H9 (cell line): ENCODE measurements around the gene OR2A2. TPM values are rescaled to one million over a fixed set of nuclear protein-coding genes. Genes with fewer than 3 reads are reported as not detected.

Experiments used
- DNase-seq: peaks from one replicate; pipeline ENCODE4 v3.0.0-alpha.2; 2017
- H2AFZ ChIP-seq: one replicate; pipeline ENCODE4 v1.6.1; 2013; ENCODE audit warnings: mild to moderate bottlenecking, low read length, control low read depth, moderate library complexity
- H2AK5ac ChIP-seq: 2 replicates; pipeline ENCODE4 v1.6.1; 2013; ENCODE audit warnings: low read length, control low read depth, mixed read lengths; ENCODE audit not compliant: insufficient read length
- H2BK120ac ChIP-seq: one replicate; pipeline ENCODE4 v1.6.1; 2013; ENCODE audit warnings: low read depth, mild to moderate bottlenecking, low read length, control low read depth, inconsistent platforms; ENCODE audit not compliant: poor library complexity, severe bottlenecking
- H2BK12ac ChIP-seq: 2 replicates; pipeline ENCODE4 v1.6.1; 2013; ENCODE audit warnings: low read length, control low read depth, mixed read lengths, low read depth; ENCODE audit not compliant: insufficient read length
- H2BK15ac ChIP-seq: 2 replicates; pipeline ENCODE4 v1.6.1; 2013; ENCODE audit warnings: low read depth, low read length, control low read depth
- H2BK20ac ChIP-seq: one replicate; pipeline ENCODE4 v1.6.1; 2013; ENCODE audit warnings: low read depth, mild to moderate bottlenecking, low read length, control low read depth, inconsistent platforms; ENCODE audit not compliant: poor library complexity, severe bottlenecking
- H2BK5ac ChIP-seq: 2 replicates; pipeline ENCODE4 v1.6.1; 2013; ENCODE audit warnings: low read length, control low read depth, mixed read lengths; ENCODE audit not compliant: insufficient read length
- H3K14ac ChIP-seq: 2 replicates; pipeline ENCODE4 v1.6.1; 2013; ENCODE audit warnings: low read length, control low read depth; ENCODE audit not compliant: insufficient read depth
- H3K18ac ChIP-seq: 2 replicates; pipeline ENCODE4 v1.6.1; 2013; ENCODE audit warnings: low read depth, mild to moderate bottlenecking, mixed read lengths, low read length, control low read depth; ENCODE audit not compliant: insufficient read length
- H3K23ac ChIP-seq: 2 replicates; pipeline ENCODE4 v1.6.1; 2013; ENCODE audit warnings: low read length, control low read depth, mixed read lengths, low read depth; ENCODE audit not compliant: insufficient read length
- H3K23me2 ChIP-seq: 2 replicates; pipeline ENCODE4 v1.6.1; 2013; ENCODE audit warnings: low read depth, mild to moderate bottlenecking, mixed read lengths, low read length, control low read depth; ENCODE audit not compliant: insufficient read length, poor library complexity, severe bottlenecking
- H3K27ac ChIP-seq: 2 replicates; pipeline ENCODE4 v1.5.1; 2013; ENCODE audit warnings: low read length, control low read depth, mixed read lengths, low read depth; ENCODE audit not compliant: insufficient read length
- H3K27me3 ChIP-seq: 2 replicates; pipeline ENCODE4 v1.6.1; 2013; ENCODE audit warnings: low read length, control low read depth, inconsistent platforms; ENCODE audit not compliant: insufficient read depth
- H3K4ac ChIP-seq: 2 replicates; pipeline ENCODE4 v1.6.1; 2013; ENCODE audit warnings: low read depth, mild to moderate bottlenecking, control low read depth, inconsistent platforms, low read length, moderate library complexity
- H3K4me1 ChIP-seq: 2 replicates; pipeline ENCODE4 v1.6.1; 2013; ENCODE audit warnings: low read length, control low read depth, inconsistent platforms; ENCODE audit not compliant: insufficient read depth
- H3K4me2 ChIP-seq: 2 replicates; pipeline ENCODE4 v1.6.1; 2013; ENCODE audit warnings: low read length, control low read depth, mixed read lengths; ENCODE audit not compliant: insufficient read length, insufficient read depth
- H3K56ac ChIP-seq: 2 replicates; pipeline ENCODE4 v1.6.1; 2013; ENCODE audit warnings: low read depth, mild to moderate bottlenecking, mixed read lengths, low read length, control low read depth; ENCODE audit not compliant: insufficient read length
- H3K79me1 ChIP-seq: 2 replicates; pipeline ENCODE4 v1.6.1; 2013; ENCODE audit warnings: low read depth, mild to moderate bottlenecking, moderate library complexity, low read length, control low read depth, inconsistent platforms; ENCODE audit not compliant: insufficient read depth, poor library complexity, severe bottlenecking
- H3K79me2 ChIP-seq: 2 replicates; pipeline ENCODE4 v1.6.1; 2013; ENCODE audit warnings: low read length, control low read depth, inconsistent platforms; ENCODE audit not compliant: insufficient read depth
- H3K9ac ChIP-seq: 2 replicates; pipeline ENCODE4 v1.6.1; 2013; ENCODE audit warnings: low read length, control low read depth, mixed read lengths; ENCODE audit not compliant: insufficient read length; ENCODE audit errors: extremely low read depth
- H3K9me3 ChIP-seq: one replicate; pipeline ENCODE4 v1.6.1; 2013; ENCODE audit warnings: low read depth, low read length, inconsistent platforms; ENCODE audit not compliant: control insufficient read depth
- H3T11ph ChIP-seq: one replicate; pipeline ENCODE4 v1.6.1; 2013; ENCODE audit warnings: mild to moderate bottlenecking, low read length, control low read depth, inconsistent platforms
- H4K20me1 ChIP-seq: one replicate; pipeline ENCODE4 v1.6.1; 2013; ENCODE audit not compliant: control insufficient read depth, insufficient read length, insufficient read depth
- H4K5ac ChIP-seq: 2 replicates; pipeline ENCODE4 v1.6.1; 2013; ENCODE audit warnings: low read depth, mild to moderate bottlenecking, mixed read lengths, low read length, control low read depth; ENCODE audit not compliant: insufficient read length
- H4K8ac ChIP-seq: replicated peaks from 2 replicates; pipeline ENCODE4 v1.6.1; 2013; ENCODE audit warnings: low read length, control low read depth, mixed read lengths, low read depth; ENCODE audit not compliant: insufficient read length
- H4K91ac ChIP-seq: 2 replicates; pipeline ENCODE4 v1.6.1; 2013; ENCODE audit warnings: low read depth, mild to moderate bottlenecking, moderate library complexity, mixed read lengths, low read length, control low read depth; ENCODE audit not compliant: insufficient read length
- H3K27ac Mint-ChIP-seq, 3 experiments: 2 replicates in 2 of 3; 3 replicates in 1 of 3; pipeline ENCODE4 v1.8.0; 2020 to 2021; ENCODE audit warnings: mixed read lengths in 3 of 3, mild to moderate bottlenecking in 1 of 3, moderate library complexity in 1 of 3
- H3K27me3 Mint-ChIP-seq: 2 replicates; pipeline ENCODE4 v1.8.0; 2021; ENCODE audit warnings: low read depth, mild to moderate bottlenecking, moderate library complexity, mixed read lengths
- H3K36me3 Mint-ChIP-seq, 3 experiments: 2 replicates in 2 of 3; 3 replicates in 1 of 3; pipeline ENCODE4 v1.8.0; 2020 to 2021; ENCODE audit warnings: low read depth in 3 of 3, mixed read lengths in 3 of 3; ENCODE audit not compliant: insufficient read depth in 1 of 3
- H3K4me1 Mint-ChIP-seq, 2 experiments: 2 replicates each; pipeline ENCODE4 v1.8.0; 2020; ENCODE audit warnings: mixed read lengths in 2 of 2
- H3K4me3 Mint-ChIP-seq, 2 experiments: 2 replicates in 1 of 2; 3 replicates in 1 of 2; pipeline ENCODE4 v1.8.0; 2020 to 2021; ENCODE audit warnings: mild to moderate bottlenecking in 2 of 2, mixed read lengths in 2 of 2, moderate library complexity in 1 of 2
- H3K9me3 Mint-ChIP-seq, 2 experiments: 2 replicates in 1 of 2; 3 replicates in 1 of 2; pipeline ENCODE4 v1.8.0; 2020; ENCODE audit warnings: mild to moderate bottlenecking in 2 of 2, mixed read lengths in 2 of 2, moderate library complexity in 1 of 2
- CTCF ChIP-seq: fragments of 200-600 bp; sonication (generic); conservative IDR thresholded peaks from 3 replicates; pipeline ENCODE4 v1.8.0; 2021; ENCODE audit warnings: antibody characterized with exemption, mild to moderate bottlenecking
- WGBS: extraction: QIAGEN DNeasy Blood & Tissue Kit; methylation state at CpG from one replicate; pipeline ENCODE4 v1.1.7; 2013; ENCODE audit warnings: missing lambda C conversion rate, low lambda C conversion rate, mixed read lengths; ENCODE audit not compliant: insufficient read length; ENCODE audit errors: extremely low coverage; 5-methylcytosine and 5-hydroxymethylcytosine counted together
- total RNA-seq: library from RNA; stranded (reverse); gene quantifications from 2 replicates; pipeline ENCODE4 v1.2.1, GENCODE V29; 2021

Gene OR2A2
- total RNA-seq, 1 experiment from 2014 or later, result not detected

- H3K4me2 ChIP-seq, result no peak overlapping the region
- H3K27ac Mint-ChIP-seq, result no peak overlapping the region
- no peaks in the 10 kb centered on the region for H3K79me1 ChIP-seq
- H2BK12ac ChIP-seq, result no peak overlapping the region
- no peak overlapping the region for H2AFZ ChIP-seq
- no peak for TF ChIP-seq CTCF
- H3K4me3 Mint-ChIP-seq, result no peak overlapping the region
- no peak overlapping the region for H3T11ph ChIP-seq
- no peak overlapping the region for H3K23ac ChIP-seq
- H3K23me2 ChIP-seq, result no peaks in the 10 kb centered on the region
- no peak overlapping the region for H4K91ac ChIP-seq
- H3K27me3 ChIP-seq, result no peaks in the 10 kb centered on the region
- no peaks in the 10 kb centered on the region for H4K20me1 ChIP-seq
- no peak overlapping the region for H2AK5ac ChIP-seq
- peaks cover 0 to 4% (median 0%) of the 10 kb centered on the region in 3 experiments; a peak in 1 of 7 replicates for H3K36me3 Mint-ChIP-seq
- H3K4ac ChIP-seq, result no peak overlapping the region
- no peaks in the 10 kb centered on the region for H3K27me3 Mint-ChIP-seq
- H2BK120ac ChIP-seq, result no peak overlapping the region
- H3K9ac ChIP-seq, result no peak overlapping the region
- no peak overlapping the region for H3K56ac ChIP-seq
- WGBS, result no CpG with 5 or more reads among the region's 3 CpGs
- H3K18ac ChIP-seq, result no peak overlapping the region
- no peak for DNase-seq
- H3K4me1 ChIP-seq, result no peaks in the 10 kb centered on the region
- no peaks in the 10 kb centered on the region for H3K4me1 Mint-ChIP-seq
- H2BK20ac ChIP-seq, result no peak overlapping the region
- H3K9me3 ChIP-seq, result no peaks in the 10 kb centered on the region
- H2BK5ac ChIP-seq, result no peak overlapping the region
- H4K8ac ChIP-seq, result no peak overlapping the region
- peaks cover 2 to 14% of the 10 kb centered on the region in 2 experiments; a peak in 4 of 5 replicates for H3K9me3 Mint-ChIP-seq
- H3K79me2 ChIP-seq, result no peaks in the 10 kb centered on the region
- H3K27ac ChIP-seq, result no peak overlapping the region
- no peak overlapping the region for H2BK15ac ChIP-seq
- H3K14ac ChIP-seq, result no peak overlapping the region
- H4K5ac ChIP-seq, result no peak overlapping the region
Observed at GRCh38 chr7:144142187-144142586, 32.8 kb downstream of the OR2A2 start.
